ENCODE data around the gene PALMD.

DNA sequence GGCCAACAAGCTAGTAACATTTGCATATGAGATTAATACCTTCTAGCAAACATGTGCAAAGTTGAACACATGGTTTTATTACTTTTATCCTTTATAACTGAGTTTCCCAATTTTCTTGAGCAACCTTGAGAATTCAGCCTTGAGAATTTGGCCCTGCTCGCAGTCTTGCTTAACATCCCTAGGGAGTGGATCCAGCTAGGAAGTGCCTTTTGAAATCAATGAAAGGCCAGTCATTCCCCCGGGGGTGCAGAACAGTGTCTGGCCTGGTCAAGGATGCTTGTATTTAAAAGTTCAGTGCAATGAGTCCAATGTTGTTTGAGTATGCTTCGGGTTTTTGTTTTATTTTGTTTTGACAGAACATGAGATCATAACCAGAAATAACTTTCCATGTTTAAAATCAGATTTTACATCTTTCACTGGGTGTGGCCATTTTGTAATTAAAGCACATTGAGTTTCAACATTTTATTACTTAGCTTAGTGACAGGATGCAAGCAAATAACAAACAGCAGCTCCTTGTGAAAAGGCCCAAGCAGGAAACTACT is 16.7 kb downstream of the PALMD start:
- TF ChIP-seq, protein P1, sequence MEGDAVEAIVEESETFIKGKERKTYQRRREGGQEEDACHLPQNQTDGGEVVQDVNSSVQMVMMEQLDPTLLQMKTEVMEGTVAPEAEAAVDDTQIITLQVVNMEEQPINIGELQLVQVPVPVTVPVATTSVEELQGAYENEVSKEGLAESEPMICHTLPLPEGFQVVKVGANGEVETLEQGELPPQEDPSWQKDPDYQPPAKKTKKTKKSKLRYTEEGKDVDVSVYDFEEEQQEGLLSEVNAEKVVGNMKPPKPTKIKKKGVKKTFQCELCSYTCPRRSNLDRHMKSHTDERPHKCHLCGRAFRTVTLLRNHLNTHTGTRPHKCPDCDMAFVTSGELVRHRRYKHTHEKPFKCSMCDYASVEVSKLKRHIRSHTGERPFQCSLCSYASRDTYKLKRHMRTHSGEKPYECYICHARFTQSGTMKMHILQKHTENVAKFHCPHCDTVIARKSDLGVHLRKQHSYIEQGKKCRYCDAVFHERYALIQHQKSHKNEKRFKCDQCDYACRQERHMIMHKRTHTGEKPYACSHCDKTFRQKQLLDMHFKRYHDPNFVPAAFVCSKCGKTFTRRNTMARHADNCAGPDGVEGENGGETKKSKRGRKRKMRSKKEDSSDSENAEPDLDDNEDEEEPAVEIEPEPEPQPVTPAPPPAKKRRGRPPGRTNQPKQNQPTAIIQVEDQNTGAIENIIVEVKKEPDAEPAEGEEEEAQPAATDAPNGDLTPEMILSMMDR (IDR thresholded peaks at IDR 0.05): no peak
- TF ChIP-seq POLR2A (IDR thresholded peaks at IDR 0.05): no peak
- peak in 1 of 2 donors; percentile 97 for TF ChIP-seq EP300 (IDR thresholded peaks at IDR 0.05)
